Mononuclear cell (primary cell): ENCODE measurements around the gene CIB4. TPM values are rescaled to one million over a fixed set of nuclear protein-coding genes. Genes with fewer than 3 reads are reported as not detected.

Experiments
- H3K27me3 ChIP-seq: 2 replicates; pipeline ENCODE4 v1.6.0; 2011; ENCODE audit warnings: low read length, control low read depth; ENCODE audit not compliant: insufficient read depth
- H3K4me1 ChIP-seq: 2 replicates; pipeline ENCODE4 v1.5.1; 2011; ENCODE audit warnings: mild to moderate bottlenecking, low read length, control low read depth; ENCODE audit not compliant: insufficient read depth
- H3K4me3 ChIP-seq: 2 replicates; pipeline ENCODE4 v1.5.1; 2011; ENCODE audit warnings: mild to moderate bottlenecking, low read length, moderate library complexity
- H3K9me3 ChIP-seq: 2 replicates; pipeline ENCODE4 v1.5.1; 2011; ENCODE audit warnings: low read depth, mild to moderate bottlenecking, control low read depth, low read length
- total RNA-seq: library from RNA; depleted of rRNA; stranded (reverse); fragments of >200 nt; gene quantifications from one replicate; pipeline ENCODE4 v1.2.3, GENCODE V29; 2012

The CIB4 gene
- total RNA-seq, 1 donor = not detected

DNA sequence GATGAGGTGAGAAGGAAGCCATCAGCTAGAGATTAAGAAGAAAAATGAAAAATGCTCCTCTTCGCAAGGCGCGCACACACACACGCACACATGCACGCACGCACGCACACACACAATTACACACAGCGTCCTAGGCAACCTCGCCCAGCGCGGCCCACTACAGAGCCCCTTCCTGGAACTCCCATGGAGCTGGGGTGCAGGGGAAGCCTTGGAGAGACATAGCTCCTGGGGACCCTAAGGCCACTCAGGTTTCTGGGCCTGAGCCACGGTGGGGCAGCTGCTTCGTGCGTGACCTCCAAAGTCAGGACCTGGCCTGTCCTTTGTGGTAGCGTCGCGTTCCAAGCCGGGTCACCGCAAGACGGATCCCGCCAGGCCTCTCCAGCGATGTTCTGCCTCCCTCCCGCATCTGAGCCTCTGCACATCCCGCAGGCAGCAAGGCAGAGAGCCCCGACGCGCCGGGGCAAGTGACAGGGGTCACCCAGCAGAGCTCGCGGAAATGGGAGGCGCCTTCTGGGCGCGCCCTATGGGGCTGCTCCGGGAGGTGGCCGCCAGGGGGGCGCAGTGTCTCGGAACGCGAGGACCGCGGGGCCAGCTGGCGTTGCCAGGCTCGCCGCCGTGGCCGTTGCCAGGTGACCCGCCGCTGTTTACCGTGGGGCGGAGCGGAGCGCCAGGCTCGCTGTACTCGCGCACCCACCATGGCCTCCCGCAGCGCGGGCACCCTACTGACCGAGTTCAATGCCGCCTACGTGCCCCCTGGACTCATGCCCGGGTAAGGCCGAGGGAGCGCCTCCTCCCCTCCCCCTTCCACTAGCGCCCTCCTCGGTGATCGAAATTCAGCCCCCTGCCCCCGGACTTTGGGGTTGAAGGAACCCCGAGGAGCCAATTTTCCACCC, 79.0 kb downstream of the CIB4 start:
- Histone ChIP-seq H3K4me1 (peaks cover 9% of the 10 kb centered on the region), H3K4me3 (no peak overlapping the region), H3K9me3 (no peaks in the 10 kb centered on the region), H3K27me3 (peaks cover 39% of the 10 kb centered on the region)

- H3K9me3 ChIP-seq = no peaks in the 10 kb centered on the region
- peaks cover 9% of the 10 kb centered on the region for H3K4me1 ChIP-seq
- no peak overlapping the region for H3K4me3 ChIP-seq
- H3K27me3 ChIP-seq = peaks cover 39% of the 10 kb centered on the region
Observed at GRCh38 chr2:26561376-26561775, 79.8 kb downstream of the CIB4 start.

GRCh38 chr2:26560892-26561291, 80.3 kb downstream of the CIB4 start:
- H3K27me3 ChIP-seq = peaks cover 39% of the 10 kb centered on the region

DNA sequence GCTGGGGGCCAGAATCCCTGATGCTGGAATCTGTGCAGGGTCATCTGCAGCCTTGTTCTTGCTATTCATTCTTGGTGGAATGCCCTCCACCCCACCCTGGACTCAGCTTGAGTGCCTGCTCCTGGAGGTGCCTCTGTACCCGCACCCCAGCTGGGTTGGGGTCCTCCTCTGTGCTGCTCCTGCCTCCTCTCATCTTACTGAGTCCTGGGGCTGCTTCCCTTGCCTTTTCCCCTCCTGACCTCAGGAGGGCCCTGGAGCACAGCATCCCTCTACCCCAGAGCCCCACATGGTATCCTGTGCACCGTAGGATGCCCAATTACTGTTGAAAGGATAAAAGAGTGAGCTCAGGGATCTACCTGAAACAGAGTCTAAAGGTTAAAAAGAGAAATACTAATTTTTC, 81.6 kb downstream of the CIB4 start:
- peaks cover 39% of the 10 kb centered on the region for H3K27me3 ChIP-seq
- H3K4me1 ChIP-seq = peaks cover 9% of the 10 kb centered on the region
- no peaks in the 10 kb centered on the region for H3K9me3 ChIP-seq
- H3K4me3 ChIP-seq = no peak overlapping the region

More at GRCh38 chr2:26560892-26561291, 80.3 kb downstream of the CIB4 start:
- no peaks in the 10 kb centered on the region for H3K9me3 ChIP-seq
- H3K4me3 ChIP-seq = no peak overlapping the region
- H3K4me1 ChIP-seq = peaks cover 9% of the 10 kb centered on the region

DNA sequence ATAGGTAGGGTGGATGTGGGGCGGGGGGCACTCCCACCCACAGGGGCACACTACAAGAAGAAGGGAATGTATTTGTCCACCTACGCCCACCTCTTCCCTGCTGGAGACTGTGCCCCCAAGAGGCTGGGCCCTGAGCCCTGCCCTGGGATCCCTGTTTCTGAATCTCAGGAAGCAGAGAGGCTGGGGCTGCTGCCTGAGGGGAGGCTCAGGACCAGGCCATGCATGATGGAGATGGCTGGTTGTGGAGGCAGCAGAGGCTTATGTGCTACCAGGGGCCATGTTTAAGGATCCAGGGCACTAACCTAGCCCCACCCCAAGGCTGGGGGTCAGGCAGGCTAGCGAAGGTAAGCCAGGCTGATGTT, 82.1 kb downstream of the CIB4 start:
- H3K27me3 ChIP-seq = peaks cover 35% of the 10 kb centered on the region
- H3K9me3 ChIP-seq = no peaks in the 10 kb centered on the region
- H3K4me1 ChIP-seq = peaks cover 9% of the 10 kb centered on the region
- no peak overlapping the region for H3K4me3 ChIP-seq

DNA sequence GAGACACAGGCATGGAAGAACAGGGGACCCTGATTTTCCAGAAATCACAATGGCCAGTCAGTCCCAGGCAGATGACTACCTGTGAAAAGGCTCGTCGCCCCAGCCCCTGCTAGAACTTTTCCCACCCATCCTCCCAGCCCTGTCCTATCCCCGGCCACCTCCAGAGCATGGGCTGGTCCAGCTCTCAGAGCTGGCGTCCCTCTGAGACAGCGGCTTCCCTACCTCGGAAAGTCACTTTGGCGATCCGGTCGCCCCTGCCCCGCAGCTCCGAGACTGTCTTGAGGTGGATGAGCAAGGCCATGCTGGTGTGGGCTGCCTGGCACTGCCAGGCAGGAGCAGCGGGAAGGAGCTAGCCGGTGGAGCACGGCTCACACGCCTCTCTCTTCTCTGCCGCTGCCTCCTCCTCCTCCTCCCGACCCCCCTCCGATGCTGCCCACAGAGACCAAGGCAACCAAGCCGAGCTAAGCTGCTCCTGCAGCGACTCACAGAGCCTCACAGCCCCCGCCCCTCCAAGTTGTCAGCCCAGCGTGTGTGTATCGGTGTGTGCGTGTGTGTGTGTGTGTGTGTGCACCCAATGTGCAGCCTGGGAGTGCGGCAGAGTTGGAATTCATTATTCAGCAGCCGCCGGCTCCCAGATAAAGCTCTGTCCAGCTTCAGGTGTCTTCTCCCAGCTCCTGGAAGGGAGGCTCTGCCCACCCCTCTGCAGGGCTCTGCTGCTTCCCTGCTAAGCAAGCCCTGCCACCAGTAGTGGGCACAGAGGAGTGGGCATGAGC, 82.7 kb downstream of the CIB4 start:
- Histone ChIP-seq H3K9me3 (no peaks in the 10 kb centered on the region), H3K4me3 (no peak overlapping the region), H3K27me3 (peaks cover 30% of the 10 kb centered on the region)

GRCh38 chr2:26557244-26557925, 83.8 kb downstream of the CIB4 start:
- peaks cover 5% of the 10 kb centered on the region for H3K4me1 ChIP-seq
- H3K27me3 ChIP-seq = peaks cover 22% of the 10 kb centered on the region
- no peak overlapping the region for H3K4me3 ChIP-seq
- H3K9me3 ChIP-seq = no peaks in the 10 kb centered on the region

More for the DNA sequence above, 82.7 kb downstream of the CIB4 start:
- peaks cover 9% of the 10 kb centered on the region for H3K4me1 ChIP-seq

DNA sequence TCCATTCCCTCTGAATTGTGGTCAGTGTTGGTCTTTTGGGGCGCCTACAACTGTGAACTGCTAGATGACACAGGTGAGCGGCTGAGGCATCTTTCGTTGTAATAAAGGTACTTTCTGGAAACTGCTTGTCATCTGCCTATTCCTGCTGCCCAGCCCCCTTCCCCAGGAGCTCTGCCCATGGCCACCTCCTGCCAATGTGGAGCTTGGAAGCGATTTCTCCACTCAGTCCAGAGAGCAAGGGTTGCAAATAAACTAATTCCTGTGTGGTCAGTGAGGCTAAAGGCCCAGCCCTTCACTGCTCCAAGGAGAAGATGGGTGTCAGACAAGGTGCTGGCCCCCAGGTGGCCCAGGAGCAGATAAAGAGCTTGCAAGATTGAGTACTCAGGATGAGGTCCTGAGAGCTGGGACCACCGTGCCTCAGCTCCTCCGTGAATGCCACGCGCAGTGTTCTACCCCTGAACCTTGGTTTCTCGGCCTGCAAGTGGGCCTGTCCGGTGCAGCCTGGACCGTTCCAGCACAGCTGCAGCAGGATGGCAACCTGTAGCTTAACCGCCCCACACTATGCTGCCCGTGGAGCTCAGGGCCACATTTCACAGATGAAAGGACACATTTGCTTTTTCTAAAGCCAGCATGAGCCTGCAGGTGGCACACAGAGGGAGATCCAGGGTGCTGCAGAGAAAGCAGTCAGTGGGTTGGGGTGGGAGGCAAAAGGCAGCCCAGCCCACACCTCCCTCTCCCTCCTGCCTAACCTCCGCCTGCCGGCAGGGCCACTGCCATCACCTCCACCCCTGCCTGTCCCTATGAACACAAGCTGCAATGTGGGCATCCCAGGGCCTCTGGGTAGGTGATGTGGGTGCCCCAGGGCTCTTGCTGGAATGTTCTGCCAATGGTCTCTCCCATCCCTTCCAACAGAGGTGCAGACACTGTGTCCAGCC, 84.6 kb downstream of the CIB4 start:
- peaks cover 14% of the 10 kb centered on the region for H3K27me3 ChIP-seq
- no peak overlapping the region for H3K4me3 ChIP-seq
- H3K9me3 ChIP-seq = no peaks in the 10 kb centered on the region
- H3K4me1 ChIP-seq = no peaks in the 10 kb centered on the region

- peaks cover 4% of the 10 kb centered on the region for H3K27me3 ChIP-seq
Observed at GRCh38 chr2:26555246-26556133, 85.7 kb downstream of the CIB4 start.

DNA sequence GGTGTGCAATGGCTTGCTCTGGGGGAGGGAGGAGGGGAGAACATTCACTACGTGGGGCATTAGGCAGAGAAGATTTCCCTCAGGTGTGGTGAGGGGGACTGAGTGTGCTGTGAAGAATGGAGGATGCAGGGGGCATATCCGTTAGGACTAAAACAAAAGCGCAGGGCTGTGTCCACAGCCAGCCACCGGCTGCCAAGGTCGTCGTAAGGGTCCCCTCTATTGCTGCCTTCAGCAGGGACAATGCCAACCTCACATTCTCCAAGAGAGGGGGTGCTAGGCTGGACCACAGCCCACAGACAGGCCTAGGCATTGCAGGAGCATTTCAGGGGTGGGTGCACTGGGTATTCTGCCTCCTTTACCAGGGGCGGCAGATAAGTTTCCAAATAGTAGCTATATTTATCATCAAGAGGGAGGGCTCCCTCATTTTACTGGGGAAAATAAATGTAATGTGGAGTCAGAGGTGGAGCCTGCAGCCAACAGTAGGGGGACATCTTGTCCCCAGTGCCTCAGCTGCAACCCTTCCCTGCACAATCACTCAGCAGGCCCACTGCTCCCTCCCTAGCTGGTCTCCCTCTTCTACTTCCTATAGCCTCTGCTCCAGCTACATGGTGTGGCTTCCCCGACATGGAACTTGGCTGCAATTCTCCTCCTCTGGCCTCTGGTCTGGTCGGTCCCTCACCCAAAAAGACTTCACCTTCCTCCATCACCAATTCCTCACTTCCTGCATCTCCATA, 88.4 kb downstream of the CIB4 start:
- Histone ChIP-seq H3K27me3 (no peaks in the 10 kb centered on the region), H3K4me3 (no peak overlapping the region)

More at GRCh38 chr2:26555246-26556133, 85.7 kb downstream of the CIB4 start:
- Histone ChIP-seq H3K4me3 (no peak overlapping the region), H3K4me1 (no peaks in the 10 kb centered on the region), H3K9me3 (no peaks in the 10 kb centered on the region)

DNA sequence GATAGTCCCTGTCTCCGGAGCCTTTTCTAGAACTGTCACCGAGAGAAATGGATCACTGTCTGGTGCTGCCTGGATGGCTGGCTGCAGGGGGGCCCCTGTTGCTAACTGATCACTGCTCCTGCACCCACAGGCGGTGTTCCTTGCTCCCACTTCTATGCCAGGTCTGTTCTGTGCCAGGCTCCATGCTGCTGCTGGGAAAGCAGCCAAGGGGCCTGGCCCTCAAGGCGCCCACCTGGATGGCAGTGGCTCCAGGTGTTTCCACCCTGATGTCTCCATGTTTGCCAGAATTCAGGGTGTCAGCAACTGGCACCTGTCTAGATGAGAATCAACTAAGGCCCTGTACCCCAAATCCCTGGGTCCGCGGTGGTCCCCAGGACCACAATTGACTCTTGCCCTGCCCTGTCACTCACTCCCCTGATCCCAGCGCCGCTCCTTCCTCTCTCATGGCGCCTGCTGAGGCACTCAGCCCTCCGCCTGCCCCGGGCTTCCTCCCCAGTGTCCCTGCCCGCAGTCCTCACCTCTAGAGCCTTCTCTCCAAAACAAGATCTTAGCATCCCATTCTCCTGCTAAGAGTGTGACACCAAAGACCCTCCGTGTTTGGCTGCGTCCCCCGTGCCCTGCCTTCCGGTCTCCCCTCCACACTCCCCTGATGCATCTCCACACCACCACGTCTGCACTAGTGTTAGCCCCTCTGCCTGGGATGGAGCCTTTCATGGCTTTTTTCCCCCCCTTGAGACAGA, 90.7 kb downstream of the CIB4 start:
- H3K27me3 ChIP-seq = no peaks in the 10 kb centered on the region
- no peak overlapping the region for H3K4me3 ChIP-seq
- H3K4me1 ChIP-seq = no peaks in the 10 kb centered on the region
- no peaks in the 10 kb centered on the region for H3K9me3 ChIP-seq

More for the DNA sequence above, 88.4 kb downstream of the CIB4 start:
- Histone ChIP-seq H3K9me3 (no peaks in the 10 kb centered on the region), H3K4me1 (no peaks in the 10 kb centered on the region)

GRCh38 chr2:26542676-26543505, 98.3 kb downstream of the CIB4 start:
- Histone ChIP-seq H3K4me3 (no peak overlapping the region), H3K27me3 (no peaks in the 10 kb centered on the region), H3K4me1 (no peaks in the 10 kb centered on the region), H3K9me3 (no peaks in the 10 kb centered on the region)
